Stomach (tissue), 9 donors: Measurements from ENCODE around the gene FOXN3. TPM values are rescaled to one million over a fixed set of nuclear protein-coding genes. Genes with fewer than 3 reads are reported as not detected.
"Not testable (repeated sequence)": the region's sequence is repeated elsewhere in the genome, so short reads cannot be mapped to it uniquely, and the experiment has no call there.

ENCODE experiments used
- DNase-seq, 2 donors: peaks; one replicate each; pipeline versions ENCODE4 v3.0.0 to v3.0.0-alpha.2; 2013 to 2019
- H3K27ac ChIP-seq, 5 donors: fragments of 200-600 bp in 4 of 5; sonication (generic) in 4 of 5; one replicate each; pipeline ENCODE4 v1.5.1; 2013 to 2019; ENCODE audit warnings: mild to moderate bottlenecking in 1 of 5, moderate library complexity in 1 of 5
- H3K27me3 ChIP-seq, 3 donors: fragments of 200-600 bp; sonication (generic); one replicate each; pipeline ENCODE4 v1.5.1; 2017 to 2019; ENCODE audit warnings: mixed run types in 1 of 3
- H3K36me3 ChIP-seq, 4 donors: fragments of 200-600 bp; sonication (generic); 1 replicate in 3 of 4; 2 replicates in 1 of 4; pipeline ENCODE4 v1.5.1; 2016 to 2019
- H3K4me1 ChIP-seq, 4 donors: fragments of 200-600 bp; sonication (generic); one replicate each; pipeline ENCODE4 v1.5.1; 2016 to 2019
- H3K4me3 ChIP-seq, 4 donors: fragments of 200-600 bp; sonication (generic) in 3 of 4; one replicate each; pipeline ENCODE4 v1.5.1; 2016 to 2019; ENCODE audit warnings: mild to moderate bottlenecking in 1 of 4
- H3K9me3 ChIP-seq, 4 donors: fragments of 200-600 bp; sonication (generic); one replicate each; pipeline ENCODE4 v1.5.1; 2016 to 2019
- CTCF ChIP-seq, 7 experiments: fragments of 450-650 bp in 4 of 7; fragments of 200-600 bp in 3 of 7; sonication (generic) in 3 of 7; IDR thresholded peaks; one replicate each; pipeline ENCODE4 v1.5.1; 2016 to 2019; ENCODE audit warnings: antibody characterized with exemption in 7 of 7, control low read depth in 2 of 7, mild to moderate bottlenecking in 1 of 7
- EP300 ChIP-seq: sonication (generic); formaldehyde crosslinking; IDR thresholded peaks from one replicate; pipeline ENCODE4 v1.6.1; 2017; ENCODE audit warnings: antibody characterized with exemption
- POLR2A ChIP-seq, 4 donors: fragments of 450-650 bp; IDR thresholded peaks; one replicate each; pipeline ENCODE4 v1.6.1; 2016; ENCODE audit warnings: antibody characterized with exemption in 4 of 4, control low read depth in 2 of 4, mild to moderate bottlenecking in 1 of 4, moderate library complexity in 1 of 4
- POLR2AphosphoS5 ChIP-seq, 3 donors: sonication (generic); formaldehyde crosslinking; IDR thresholded peaks; one replicate each; pipeline ENCODE4 v1.6.1; 2016; ENCODE audit warnings: antibody characterized with exemption in 3 of 3
- WGBS, 5 donors: extraction: QIAGEN DNeasy Blood & Tissue Kit in 3 of 5; methylation state at CpG; one replicate each; pipeline versions ENCODE4 v1.1.5 to v1.1.7; 2013 to 2018; 5-methylcytosine and 5-hydroxymethylcytosine counted together
- intact Hi-C: fragments of 100-400 bp; cut with DNase I; formaldehyde crosslinking; loops from one replicate; pipeline ENCODE4 v1.15.1; 2023; ENCODE audit warnings: low total_unique reads
- polyA plus RNA-seq, 3 donors: library from polyadenylated mRNA; stranded (reverse); fragments of 200-250 nt; gene quantifications; one replicate each; pipeline ENCODE4 v1.2.3, GENCODE V29; 2013
- total RNA-seq, 5 donors: library from RNA; depleted of rRNA; stranded (reverse); fragments of >200 nt; gene quantifications; one replicate each; pipeline versions ENCODE4 v1.1.0 to v1.2.3, GENCODE V29; 2014 to 2016
- donor health status: healthy with polysubstance abuse.
- donor health status: Bipolar disorder and iron deficiency.
- donor health status: healthy.

The FOXN3 gene
- total and polyA plus RNA-seq, 8 donors, result 12.5 to 126 (median 56.6) TPM

- no peak for DNase-seq
- no peak for TF ChIP-seq POLR2AphosphoS5 (IDR thresholded peaks at IDR 0.05)
- TF ChIP-seq CTCF (IDR thresholded peaks at IDR 0.05), result no peak
- no peak for TF ChIP-seq POLR2A (IDR thresholded peaks at IDR 0.05)
- TF ChIP-seq EP300, result no peak
- Histone ChIP-seq H3K4me1 (no peaks in the 10 kb centered on the region), H3K9me3 (no peaks in the 10 kb centered on the region), H3K4me3 (no peak overlapping the region), H3K27ac (no peak overlapping the region), H3K27me3 (no peaks in the 10 kb centered on the region), H3K36me3 (peaks cover 0 to 34% (median 24%) of the 10 kb centered on the region in 4 donors)
- 87 to 94% (median 94%) methylated on average over 5 of the region's 5 CpGs for WGBS, 5 donors
- intact Hi-C loops, result no loop called here
These were observed 261.5 kb downstream of the FOXN3 start for GRCh38 chr14:89155491-89155890.

GRCh38 chr14:89151693-89152092 lies 265.3 kb downstream of the FOXN3 start:
- intact Hi-C loops, H3K27ac ChIP-seq, H3K4me3 ChIP-seq, H3K9me3 ChIP-seq, H3K27me3 ChIP-seq, DNase-seq, H3K4me1 ChIP-seq: not testable (repeated sequence)
- peaks cover 0 to 16% (median 12%) of the 10 kb centered on the region in 4 donors for H3K36me3 ChIP-seq
- WGBS, 5 donors, result 77 to 99% (median 83%) methylated on average over 2 of the region's 2 CpGs

GRCh38 chr14:89146274-89146673 lies 270.8 kb downstream of the FOXN3 start:
- no peak overlapping the region for H3K4me3 ChIP-seq
- TF ChIP-seq POLR2AphosphoS5 (IDR thresholded peaks at IDR 0.05) (no peak), POLR2A (IDR thresholded peaks at IDR 0.05) (no peak), EP300 (no peak), CTCF (IDR thresholded peaks at IDR 0.05) (no peak)
- WGBS, 5 donors, result 71 to 92% (median 87%) methylated on average over 6 to 7 of the region's 7 CpGs
- no peaks in the 10 kb centered on the region for H3K4me1 ChIP-seq
- no peak overlapping the region for H3K27ac ChIP-seq
- no peak for DNase-seq
- no peaks in the 10 kb centered on the region for H3K36me3 ChIP-seq
- intact Hi-C loops, result no loop called here
- no peaks in the 10 kb centered on the region for H3K27me3 ChIP-seq
- no peaks in the 10 kb centered on the region for H3K9me3 ChIP-seq

GRCh38 chr14:89144642-89145041 lies 272.4 kb downstream of the FOXN3 start:
- intact Hi-C loops, result no loop called here
- no peak for TF ChIP-seq CTCF (IDR thresholded peaks at IDR 0.05)
- no peak for TF ChIP-seq POLR2A (IDR thresholded peaks at IDR 0.05)
- TF ChIP-seq EP300, result no peak
- no peak for TF ChIP-seq POLR2AphosphoS5 (IDR thresholded peaks at IDR 0.05)
- Histone ChIP-seq H3K4me1 (peaks cover 0 to 7% (median 3%) of the 10 kb centered on the region in 4 donors), H3K27me3 (no peaks in the 10 kb centered on the region), H3K4me3 (no peak overlapping the region), H3K9me3 (no peaks in the 10 kb centered on the region), H3K27ac (no peak overlapping the region), H3K36me3 (no peaks in the 10 kb centered on the region)
- 64 to 82% (median 68%) methylated on average over 5 of the region's 5 CpGs for WGBS, 5 donors
- no peak for DNase-seq

- H3K27ac ChIP-seq, result no peak overlapping the region
- H3K9me3 ChIP-seq, result no peaks in the 10 kb centered on the region
- no peak overlapping the region for H3K4me3 ChIP-seq
- H3K4me1 ChIP-seq, result peaks cover 0 to 9% (median 4%) of the 10 kb centered on the region in 4 donors
- no peaks in the 10 kb centered on the region for H3K27me3 ChIP-seq
- TF ChIP-seq CTCF (IDR thresholded peaks at IDR 0.05) (no peak), EP300 (no peak), POLR2AphosphoS5 (IDR thresholded peaks at IDR 0.05) (no peak), POLR2A (IDR thresholded peaks at IDR 0.05) (no peak)
- 86 to 95% (median 91%) methylated on average over 3 of the region's 3 CpGs for WGBS, 5 donors
- no peak for DNase-seq
- H3K36me3 ChIP-seq, result no peaks in the 10 kb centered on the region
- intact Hi-C loops, result no loop called here
These were observed 273.0 kb downstream of the FOXN3 start for GRCh38 chr14:89144066-89144465.
